Gastrocnemius medialis (tissue), 4 donors: Measurements from ENCODE around the gene MYL4. TPM values are rescaled to one million over a fixed set of nuclear protein-coding genes. Genes with fewer than 3 reads are reported as not detected.

ENCODE experiments used
- ATAC-seq, 2 donors: fragments of 150-250 bp; one replicate each; pipeline ENCODE4 v1.9.1; 2016
- DNase-seq, 2 donors: peaks; one replicate each; pipeline ENCODE4 v3.0.0-alpha.2; 2019
- H3K27ac ChIP-seq, 4 donors: fragments of 200-600 bp; sonication (generic); 1 replicate in 1 of 4; 2 replicates in 3 of 4; pipeline ENCODE4 v1.5.1; 2016 to 2018; ENCODE audit warnings: mild to moderate bottlenecking in 2 of 4, moderate library complexity in 1 of 4
- H3K27me3 ChIP-seq, 3 donors: fragments of 200-600 bp; sonication (generic) in 2 of 3; 1 replicate in 1 of 3; 2 replicates in 2 of 3; pipeline versions ENCODE4 v1.5.1 to v1.6.0; 2016 to 2019; ENCODE audit warnings: mild to moderate bottlenecking in 1 of 3, moderate library complexity in 1 of 3
- H3K36me3 ChIP-seq, 2 donors: fragments of 200-600 bp; sonication (generic) in 1 of 2; one replicate each; pipeline ENCODE4 v1.5.1; 2017 to 2018
- H3K4me1 ChIP-seq, 2 donors: fragments of 200-600 bp; sonication (generic) in 1 of 2; one replicate each; pipeline ENCODE4 v1.5.1; 2016 to 2017; ENCODE audit warnings: mild to moderate bottlenecking in 2 of 2
- H3K4me3 ChIP-seq, 4 donors: fragments of 200-600 bp; sonication (generic) in 3 of 4; 1 replicate in 1 of 4; 2 replicates in 3 of 4; pipeline ENCODE4 v1.5.1; 2016 to 2019; ENCODE audit warnings: mild to moderate bottlenecking in 2 of 4
- H3K9me3 ChIP-seq, 3 donors: fragments of 200-600 bp; sonication (generic) in 2 of 3; 1 replicate in 1 of 3; 2 replicates in 2 of 3; pipeline ENCODE4 v1.5.1; 2016 to 2019
- POLR2A ChIP-seq, 2 donors: fragments of 450-650 bp; IDR thresholded peaks; one replicate each; pipeline ENCODE4 v1.6.1; 2017; ENCODE audit warnings: antibody characterized with exemption in 2 of 2, mild to moderate bottlenecking in 2 of 2, moderate library complexity in 2 of 2
- in situ Hi-C, 4 donors: fragments of 200-750 bp; cut with MboI; loops; one replicate each; pipeline versions ENCODE4 v1.15.0 to v1.8.0; 2017; ENCODE audit warnings: low sequenced_read_pairs in 4 of 4
- intact Hi-C: fragments of 100-400 bp; cut with DNase I; formaldehyde crosslinking; loops from one replicate; pipeline ENCODE4 v1.15.1; 2023; ENCODE audit warnings: low total_unique reads
- total RNA-seq, 4 donors: library from RNA; depleted of rRNA; stranded (reverse); fragments of >200 nt; gene quantifications; one replicate each; pipeline versions ENCODE4 v1.1.0 to v1.2.3, GENCODE V29; 2016
- TF ChIP-seq, protein P1 (sequence below), 5 experiments: fragments of 450-650 bp in 3 of 5; fragments of 200-600 bp in 2 of 5; sonication (generic) in 2 of 5; IDR thresholded peaks in 4 of 5; conservative IDR thresholded peaks in 1 of 5; 1 replicate in 4 of 5; 2 replicates in 1 of 5; pipeline ENCODE4 v1.5.1; 2016 to 2019; ENCODE audit warnings: antibody characterized with exemption in 5 of 5, mild to moderate bottlenecking in 3 of 5, moderate library complexity in 3 of 5

The MYL4 gene
- total RNA-seq, 4 donors from 2014 or later, result 0.97 TPM; not detected in 3

DNA sequence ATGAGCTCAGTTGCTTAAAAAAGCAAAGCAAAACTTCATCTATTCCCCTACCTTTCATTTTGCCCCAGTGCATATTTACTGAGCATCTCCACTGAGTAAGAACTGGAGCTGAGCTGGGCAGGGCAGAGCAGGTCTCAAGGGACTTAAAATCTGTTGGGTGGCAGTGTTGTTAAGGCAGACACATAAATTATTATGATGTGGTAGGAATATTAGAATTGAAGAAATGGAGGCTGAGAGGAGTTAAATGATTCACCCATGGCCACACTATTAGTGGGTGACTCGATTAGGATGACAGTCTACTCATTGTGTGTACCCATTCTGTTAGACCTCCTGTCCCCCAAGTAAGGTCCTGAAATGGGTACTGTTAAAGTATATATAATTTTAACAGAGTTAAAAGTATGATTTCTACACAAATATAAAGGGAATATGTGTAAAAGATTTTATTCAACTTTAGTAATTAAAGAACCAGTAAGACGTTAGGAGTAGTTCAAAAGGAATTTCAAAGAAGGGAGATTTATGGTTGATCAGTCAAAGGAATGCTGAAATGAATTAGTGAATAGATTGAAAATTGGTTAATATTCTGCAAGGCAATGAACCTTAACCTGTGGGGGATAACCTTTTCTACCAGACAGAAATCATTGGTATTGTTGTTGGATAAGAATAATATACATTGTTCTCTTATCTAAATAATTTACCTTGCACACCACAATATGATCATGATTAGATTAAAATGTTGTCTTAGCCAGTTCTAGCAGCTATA, 62.0 kb downstream of the MYL4 start:
- no peak overlapping the region for H3K27ac ChIP-seq
- intact Hi-C loops, result no loop called here

GRCh38 chr17:47272491-47272890, 63.3 kb downstream of the MYL4 start:
- ATAC-seq (no peak), DNase-seq (no peak)
- peaks cover 24 to 26% of the 10 kb centered on the region in 2 donors for H3K4me1 ChIP-seq
- no peak overlapping the region for H3K4me3 ChIP-seq
- no peak overlapping the region for H3K27ac ChIP-seq
- no peaks in the 10 kb centered on the region for H3K9me3 ChIP-seq
- no peaks in the 10 kb centered on the region for H3K36me3 ChIP-seq
- intact Hi-C loops (no loop called here), in situ Hi-C loops (no loop called here)
- no peak for TF ChIP-seq POLR2A (IDR thresholded peaks at IDR 0.05)
- TF ChIP-seq, protein P1, sequence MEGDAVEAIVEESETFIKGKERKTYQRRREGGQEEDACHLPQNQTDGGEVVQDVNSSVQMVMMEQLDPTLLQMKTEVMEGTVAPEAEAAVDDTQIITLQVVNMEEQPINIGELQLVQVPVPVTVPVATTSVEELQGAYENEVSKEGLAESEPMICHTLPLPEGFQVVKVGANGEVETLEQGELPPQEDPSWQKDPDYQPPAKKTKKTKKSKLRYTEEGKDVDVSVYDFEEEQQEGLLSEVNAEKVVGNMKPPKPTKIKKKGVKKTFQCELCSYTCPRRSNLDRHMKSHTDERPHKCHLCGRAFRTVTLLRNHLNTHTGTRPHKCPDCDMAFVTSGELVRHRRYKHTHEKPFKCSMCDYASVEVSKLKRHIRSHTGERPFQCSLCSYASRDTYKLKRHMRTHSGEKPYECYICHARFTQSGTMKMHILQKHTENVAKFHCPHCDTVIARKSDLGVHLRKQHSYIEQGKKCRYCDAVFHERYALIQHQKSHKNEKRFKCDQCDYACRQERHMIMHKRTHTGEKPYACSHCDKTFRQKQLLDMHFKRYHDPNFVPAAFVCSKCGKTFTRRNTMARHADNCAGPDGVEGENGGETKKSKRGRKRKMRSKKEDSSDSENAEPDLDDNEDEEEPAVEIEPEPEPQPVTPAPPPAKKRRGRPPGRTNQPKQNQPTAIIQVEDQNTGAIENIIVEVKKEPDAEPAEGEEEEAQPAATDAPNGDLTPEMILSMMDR (IDR thresholded peaks at IDR 0.05 in 4 of 5, conservative IDR thresholded peaks at IDR 0.05 in 1 of 5), result no peak
- no peaks in the 10 kb centered on the region for H3K27me3 ChIP-seq

More for the DNA sequence above, 62.0 kb downstream of the MYL4 start:
- Histone ChIP-seq H3K4me3 (no peak overlapping the region), H3K9me3 (no peaks in the 10 kb centered on the region), H3K27me3 (no peaks in the 10 kb centered on the region), H3K36me3 (no peaks in the 10 kb centered on the region), H3K4me1 (peaks cover 12 to 16% of the 10 kb centered on the region in 2 donors)
- in situ Hi-C loops, result no loop called here
- ATAC-seq (no peak), DNase-seq (no peak)
- TF ChIP-seq, protein P1 (IDR thresholded peaks at IDR 0.05 in 4 of 5, conservative IDR thresholded peaks at IDR 0.05 in 1 of 5), result no peak
- TF ChIP-seq POLR2A (IDR thresholded peaks at IDR 0.05), result no peak

- Histone ChIP-seq H3K4me1 (peaks cover 32% of the 10 kb centered on the region in 2 donors), H3K27ac (no peak overlapping the region), H3K36me3 (no peaks in the 10 kb centered on the region), H3K27me3 (no peaks in the 10 kb centered on the region), H3K9me3 (no peaks in the 10 kb centered on the region), H3K4me3 (no peak overlapping the region)
- no peak for ATAC-seq
- in situ Hi-C loops (no loop called here), intact Hi-C loops (no loop called here)
- TF ChIP-seq, protein P1 (IDR thresholded peaks at IDR 0.05 in 4 of 5, conservative IDR thresholded peaks at IDR 0.05 in 1 of 5), result no peak
- no peak for TF ChIP-seq POLR2A (IDR thresholded peaks at IDR 0.05)
- DNase-seq, result no peak
Measured at GRCh38 chr17:47273245-47273644, 64.1 kb downstream of the MYL4 start.

Other genes with a start within 250 kb of the MYL4 start
- gene RPRML, start 230.1 kb upstream of the MYL4 start, total RNA-seq, result under 1 TPM in 1 of 4 donors, not detected in 3; 0.49 TPM
- 10 to 100 TPM; 26.5 to 65.9 (median 49.4) TPM for gene CDC27, start 20.1 kb upstream of the MYL4 start, total RNA-seq
- gene ITGB3, start 44.5 kb downstream of the MYL4 start, total RNA-seq, result 1 to 10 TPM in 2 of 4 donors, under 1 TPM in 1, not detected in 1; 0.92 to 6.2 (median 1.9) TPM
- gene EFCAB13, start 114.6 kb downstream of the MYL4 start, total RNA-seq, result 1 to 10 TPM; 1.4 to 2.5 (median 1.8) TPM